Esophagus squamous epithelium (tissue), 5 donors: ENCODE data around the gene ARMH1. TPM values are rescaled to one million over a fixed set of nuclear protein-coding genes. Genes with fewer than 3 reads are reported as not detected.

Experiments used
- DNase-seq: peaks from one replicate; lab custom pipeline; 2025; lab: John Stamatoyannopoulos, UW
- H3K27ac ChIP-seq, 4 donors: fragments of 200-600 bp; sonication (generic); one replicate each; pipeline ENCODE4 v1.5.1; 2016 to 2019; ENCODE audit warnings: mild to moderate bottlenecking in 1 of 4
- H3K27me3 ChIP-seq, 4 donors: fragments of 200-600 bp; sonication (generic); 1 replicate in 3 of 4; 2 replicates in 1 of 4; pipeline versions ENCODE4 v1.5.1 to v1.6.0; 2017 to 2021; ENCODE audit warnings: antibody characterized with exemption in 1 of 4
- H3K36me3 ChIP-seq, 3 donors: fragments of 200-600 bp; sonication (generic); one replicate each; pipeline ENCODE4 v1.5.1; 2016 to 2019
- H3K4me1 ChIP-seq, 3 donors: fragments of 200-600 bp; sonication (generic); one replicate each; pipeline ENCODE4 v1.5.1; 2017 to 2019
- H3K4me3 ChIP-seq, 4 donors: fragments of 200-600 bp; sonication (generic); 1 replicate in 3 of 4; 2 replicates in 1 of 4; pipeline ENCODE4 v1.5.1; 2016 to 2019; ENCODE audit warnings: mild to moderate bottlenecking in 2 of 4, moderate library complexity in 1 of 4
- H3K9me3 ChIP-seq, 3 donors: fragments of 200-600 bp; sonication (generic); one replicate each; pipeline ENCODE4 v1.5.1; 2016 to 2019
- POLR2A ChIP-seq, 4 donors: fragments of 450-650 bp; IDR thresholded peaks; one replicate each; pipeline ENCODE4 v1.6.1; 2017; ENCODE audit warnings: antibody characterized with exemption in 4 of 4, mild to moderate bottlenecking in 4 of 4, moderate library complexity in 3 of 4
- WGBS, 2 donors: methylation state at CpG; one replicate each; pipeline ENCODE4 v1.1.5; 2018; 5-methylcytosine and 5-hydroxymethylcytosine counted together
- intact Hi-C: fragments of 100-400 bp; cut with DNase I; formaldehyde crosslinking; loops from one replicate; pipeline ENCODE4 v1.15.0; 2022
- total RNA-seq, 4 donors: library from RNA; depleted of rRNA; stranded (reverse); fragments of >200 nt; gene quantifications; one replicate each; pipeline ENCODE4 v1.1.0, GENCODE V29; 2016
- TF ChIP-seq, protein P1 (sequence below), 6 experiments: fragments of 450-650 bp in 4 of 6; fragments of 200-600 bp in 2 of 6; sonication (generic) in 2 of 6; IDR thresholded peaks; one replicate each; pipeline ENCODE4 v1.5.1; 2016 to 2019; ENCODE audit warnings: antibody characterized with exemption in 6 of 6, mild to moderate bottlenecking in 4 of 6, moderate library complexity in 4 of 6
- donor health status: DM: yes; HTN: yes; CAD: no.

The ARMH1 gene
- total RNA-seq, result 1 to 10 TPM in 1 of 4 donors, not detected in 3; 1.3 TPM

DNA sequence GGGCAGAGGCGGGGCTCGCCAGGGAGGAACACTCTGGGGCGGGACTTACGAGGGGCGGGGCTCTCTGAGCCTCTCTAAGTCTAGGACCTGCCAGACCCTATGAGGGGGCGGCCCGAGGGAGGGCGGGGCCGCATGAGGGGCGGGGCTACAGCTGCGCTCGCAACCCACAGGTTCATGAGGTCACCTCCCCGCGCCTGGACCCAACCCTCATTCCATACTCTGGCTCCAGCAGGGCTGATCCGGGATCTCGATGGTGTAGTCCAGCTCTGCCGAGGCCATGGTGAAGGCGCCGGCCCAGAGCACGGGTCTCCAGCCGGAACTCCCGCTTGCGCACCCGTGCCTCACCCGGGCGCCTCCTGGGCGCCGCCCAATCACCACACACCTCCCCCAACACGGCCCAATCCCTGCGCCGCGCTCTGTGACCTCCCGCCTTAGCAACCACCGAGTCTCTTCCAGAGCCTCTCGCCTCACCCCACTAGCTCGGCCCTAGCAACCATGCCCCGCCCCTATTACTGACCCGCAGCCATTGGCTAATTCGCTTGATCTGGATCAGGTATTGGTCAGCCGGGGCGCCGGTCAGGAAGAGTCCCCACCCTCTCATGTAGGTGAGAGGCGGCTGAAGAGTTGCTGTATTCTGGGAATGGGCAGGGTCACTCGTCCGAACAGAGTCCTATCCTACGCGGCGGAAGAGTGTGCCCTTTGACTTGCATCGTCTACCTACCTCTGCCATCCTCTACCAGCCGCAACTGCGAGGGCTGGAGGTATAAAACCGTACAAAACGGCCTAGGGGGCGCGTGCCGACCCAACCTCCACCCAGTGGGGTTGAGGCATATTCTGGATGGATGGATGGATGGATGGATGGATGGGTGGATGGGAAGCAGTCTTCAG lies at the start of gene ARMH1, which contains the start of gene TMEM53:
TSS of gene ARMH1 (plus strand) at position 602 of the 888 bp plus-strand sequence. CDS start 14,984 bp downstream, outside the sequence.
TSS of gene TMEM53 (minus strand) at position 369 of the 888 bp plus-strand sequence. CDS start at position 279, 90 bp downstream.
- peak in 3 of 4 donors; percentile 38 to 61 (median 53) for TF ChIP-seq POLR2A (IDR thresholded peaks at IDR 0.05)
- TF ChIP-seq, protein P1, sequence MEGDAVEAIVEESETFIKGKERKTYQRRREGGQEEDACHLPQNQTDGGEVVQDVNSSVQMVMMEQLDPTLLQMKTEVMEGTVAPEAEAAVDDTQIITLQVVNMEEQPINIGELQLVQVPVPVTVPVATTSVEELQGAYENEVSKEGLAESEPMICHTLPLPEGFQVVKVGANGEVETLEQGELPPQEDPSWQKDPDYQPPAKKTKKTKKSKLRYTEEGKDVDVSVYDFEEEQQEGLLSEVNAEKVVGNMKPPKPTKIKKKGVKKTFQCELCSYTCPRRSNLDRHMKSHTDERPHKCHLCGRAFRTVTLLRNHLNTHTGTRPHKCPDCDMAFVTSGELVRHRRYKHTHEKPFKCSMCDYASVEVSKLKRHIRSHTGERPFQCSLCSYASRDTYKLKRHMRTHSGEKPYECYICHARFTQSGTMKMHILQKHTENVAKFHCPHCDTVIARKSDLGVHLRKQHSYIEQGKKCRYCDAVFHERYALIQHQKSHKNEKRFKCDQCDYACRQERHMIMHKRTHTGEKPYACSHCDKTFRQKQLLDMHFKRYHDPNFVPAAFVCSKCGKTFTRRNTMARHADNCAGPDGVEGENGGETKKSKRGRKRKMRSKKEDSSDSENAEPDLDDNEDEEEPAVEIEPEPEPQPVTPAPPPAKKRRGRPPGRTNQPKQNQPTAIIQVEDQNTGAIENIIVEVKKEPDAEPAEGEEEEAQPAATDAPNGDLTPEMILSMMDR (IDR thresholded peaks at IDR 0.05), result peak in 1 of 6 experiments; percentile 1
- Histone ChIP-seq H3K4me3 (peak within 1 kb of the TSS; percentile 63 to 92 (median 78)), H3K9me3 (no peaks in the 10 kb centered on the region), H3K36me3 (no peaks in the 10 kb centered on the region), H3K4me1 (peaks cover 14 to 57% (median 25%) of the 10 kb centered on the region in 3 donors), H3K27me3 (no peaks in the 10 kb centered on the region), H3K27ac (peak within 1 kb of the TSS; percentile 95 to 98 (median 98))
- intact Hi-C loops, result no loop called here
- peak; percentile 98 for DNase-seq
- WGBS, 2 donors, result 1 to 2% methylated on average over 18 to 32 of the region's 56 CpGs

DNA sequence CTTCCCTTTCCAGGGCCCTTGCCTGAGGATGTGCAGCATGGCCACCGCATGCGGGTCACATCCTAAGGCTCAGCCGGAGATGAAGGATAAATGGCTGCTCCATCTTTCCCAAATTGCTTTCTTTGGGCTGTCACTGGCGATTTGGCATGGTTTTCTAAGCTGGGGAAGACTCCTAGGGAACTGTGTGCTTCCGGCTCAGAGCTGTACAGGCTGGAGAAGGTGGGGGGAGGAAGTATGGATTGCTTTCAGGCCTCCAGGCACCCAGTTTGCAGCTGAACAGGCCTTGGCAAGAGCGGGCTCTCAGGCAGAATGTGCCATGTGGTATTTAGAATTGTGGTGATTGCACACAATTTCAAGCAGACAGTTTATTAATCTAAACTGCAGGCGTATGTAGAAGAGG lies 49.2 kb upstream of the ARMH1 start:
- WGBS, 2 donors, result 67 to 69% methylated on average over 1 to 5 of the region's 7 CpGs
- no peaks in the 10 kb centered on the region for H3K4me1 ChIP-seq
- DNase-seq, result no peak
- no peaks in the 10 kb centered on the region for H3K27me3 ChIP-seq
- intact Hi-C loops, result no loop called here
- TF ChIP-seq POLR2A (IDR thresholded peaks at IDR 0.05), result no peak
- TF ChIP-seq, protein P1 (IDR thresholded peaks at IDR 0.05), result no peak
- H3K36me3 ChIP-seq, result no peaks in the 10 kb centered on the region
- H3K9me3 ChIP-seq, result no peaks in the 10 kb centered on the region
- H3K4me3 ChIP-seq, result no peak overlapping the region
- no peak overlapping the region for H3K27ac ChIP-seq

DNA sequence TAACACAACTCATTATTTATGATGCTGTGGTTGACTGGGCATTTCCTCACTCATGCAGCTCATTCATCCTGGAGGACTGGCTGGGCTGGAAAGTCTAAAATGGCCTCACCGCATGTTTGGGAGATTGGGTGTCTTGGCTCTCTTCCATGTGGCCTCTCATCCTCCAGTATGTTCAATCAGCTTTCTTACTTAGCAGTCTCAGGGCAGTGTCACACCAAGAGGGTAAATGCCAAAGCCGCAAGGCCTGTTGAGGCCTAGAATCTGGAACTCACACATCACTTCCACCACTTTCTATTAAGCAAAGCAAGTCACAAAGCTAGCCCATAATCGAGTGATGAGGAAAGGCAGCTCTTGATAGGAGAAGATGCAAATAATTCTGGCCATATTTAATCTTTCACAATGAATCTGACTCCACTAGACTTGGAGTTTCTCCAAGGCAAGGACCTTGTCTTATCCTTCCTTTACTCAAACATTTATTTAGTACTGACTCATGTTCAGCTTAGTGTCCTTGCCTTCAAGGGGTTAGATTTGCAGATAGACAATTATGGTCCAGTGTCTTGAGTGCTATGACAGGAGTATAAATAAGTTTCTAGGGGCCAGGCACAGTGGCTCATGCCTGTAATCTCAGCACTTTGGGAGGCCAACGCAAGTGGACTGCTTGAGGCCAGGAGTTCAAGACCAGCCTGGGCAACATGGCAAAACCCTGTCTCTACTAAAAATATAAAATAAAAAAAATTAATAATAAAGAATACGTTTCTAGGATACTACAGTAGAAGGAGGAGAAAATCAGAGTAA lies 45.4 kb upstream of the ARMH1 start:
- no peak overlapping the region for H3K4me3 ChIP-seq
- no peak for DNase-seq
- H3K9me3 ChIP-seq, result no peaks in the 10 kb centered on the region
- H3K27me3 ChIP-seq, result no peaks in the 10 kb centered on the region
- 86 to 88% methylated on average over 5 of the region's 5 CpGs for WGBS, 2 donors
- intact Hi-C loops, result no loop called here
- H3K4me1 ChIP-seq, result peaks cover 5 to 27% (median 8%) of the 10 kb centered on the region in 3 donors
- H3K36me3 ChIP-seq, result peaks cover 0 to 9% (median 0%) of the 10 kb centered on the region in 3 donors
- H3K27ac ChIP-seq, result no peak overlapping the region
- TF ChIP-seq POLR2A (IDR thresholded peaks at IDR 0.05), result no peak
- TF ChIP-seq, protein P1 (IDR thresholded peaks at IDR 0.05), result no peak

DNA sequence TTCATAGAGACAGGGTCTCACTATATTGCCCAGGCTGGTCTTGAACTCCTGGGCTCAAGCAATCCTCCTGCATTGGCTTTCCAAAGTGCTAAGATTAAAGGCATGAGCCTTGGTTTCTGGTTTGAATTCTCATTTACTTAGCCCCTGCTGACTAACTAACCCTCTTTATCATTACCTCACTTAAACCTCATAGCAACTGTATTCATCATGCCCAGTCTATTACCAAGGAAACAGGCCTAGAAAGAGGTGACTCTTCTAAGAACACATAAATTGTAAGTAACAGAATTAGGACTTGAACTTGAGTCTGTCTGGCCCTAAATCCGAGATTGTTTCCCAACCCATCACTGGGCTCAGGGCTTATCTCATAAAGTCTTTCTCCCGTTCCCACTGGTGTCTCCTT lies 44.4 kb upstream of the ARMH1 start:
- no peak overlapping the region for H3K27ac ChIP-seq
- WGBS, 2 donors, result 96 to 100% methylated on average over 2 of the region's 2 CpGs

More for the DNA sequence above, 44.4 kb upstream of the ARMH1 start:
- TF ChIP-seq, protein P1 (IDR thresholded peaks at IDR 0.05), result no peak
- H3K4me1 ChIP-seq, result peaks cover 5 to 37% (median 8%) of the 10 kb centered on the region in 3 donors
- DNase-seq, result no peak
- H3K4me3 ChIP-seq, result no peak overlapping the region
- no peaks in the 10 kb centered on the region for H3K9me3 ChIP-seq
- H3K36me3 ChIP-seq, result peaks cover 0 to 19% (median 0%) of the 10 kb centered on the region in 3 donors
- intact Hi-C loops, result no loop called here
- no peaks in the 10 kb centered on the region for H3K27me3 ChIP-seq
